ENCODE results near the gene OR52N4.
"Not testable (repeated sequence)": the region's sequence is repeated elsewhere in the genome, so short reads cannot be mapped to it uniquely, and the experiment has no call there.

The OR52N4 gene

DNA sequence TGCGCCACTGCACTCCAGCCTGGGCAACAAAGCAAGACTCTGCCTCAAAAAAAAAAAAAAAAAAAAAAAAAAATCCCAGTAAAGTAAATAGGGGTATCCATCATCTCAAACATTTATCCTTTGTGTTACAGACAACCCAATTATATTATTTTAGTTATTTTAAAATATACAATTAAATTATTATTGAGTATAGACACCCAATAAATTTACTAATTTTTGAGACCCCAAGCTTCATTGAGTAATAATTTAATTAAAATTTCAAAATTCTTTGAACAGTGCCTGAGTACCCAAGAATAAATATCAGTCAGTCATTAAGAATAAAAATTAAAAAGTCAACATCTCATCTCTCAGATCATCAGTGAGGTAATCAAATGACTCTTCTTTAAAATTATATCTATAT lies at the start of gene OR52N4:
Gene OR52N4, plus strand, starts transcription at position 301 of the 400 bp plus-strand sequence. CDS start 498 bp downstream, outside the sequence.
- DNase-seq = no peak

DNA sequence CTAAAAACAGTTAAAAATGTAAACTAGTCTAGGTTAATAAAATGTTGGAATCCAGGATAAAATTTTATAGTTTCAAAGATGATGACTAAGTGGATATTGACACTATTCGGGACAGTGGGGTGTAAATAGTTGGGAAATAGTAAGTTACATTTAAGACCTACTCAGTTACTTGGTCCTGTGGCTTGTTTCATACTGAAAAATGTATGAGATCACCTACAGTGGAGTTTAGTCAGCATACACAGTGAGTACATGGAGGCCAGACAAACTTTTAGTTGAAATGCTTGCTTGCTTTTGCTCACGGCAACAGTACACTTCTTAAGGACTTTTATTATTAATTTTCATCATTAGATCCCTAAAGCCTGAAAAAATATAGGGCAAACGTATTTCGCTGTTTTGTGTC lies 48.4 kb upstream of the OR52N4 start:
- DNase-seq = no peak

- no peak for DNase-seq
Measured at GRCh38 chr11:5712507-5712906, 41.5 kb upstream of the OR52N4 start.

- DNase-seq = no peak
Measured at GRCh38 chr11:5713695-5714094, 40.3 kb upstream of the OR52N4 start.

DNA sequence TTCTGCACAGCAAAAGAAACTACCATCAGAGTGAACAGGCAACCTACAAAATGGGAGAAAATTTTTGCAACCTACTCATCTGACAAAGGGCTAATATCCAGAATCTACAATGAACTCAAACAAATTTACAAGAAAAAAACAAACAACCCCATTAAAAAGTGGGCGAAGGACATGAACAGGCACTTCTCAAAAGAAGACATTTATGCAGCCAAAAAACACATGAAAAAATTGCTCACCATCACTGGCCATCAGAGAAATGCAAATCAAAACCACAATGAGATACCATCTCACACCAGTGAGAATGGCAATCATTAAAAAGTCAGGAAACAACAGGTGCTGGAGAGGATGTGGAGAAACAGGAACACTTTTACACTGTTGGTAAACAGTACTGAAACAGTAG lies 37.5 kb upstream of the OR52N4 start:
- not testable (repeated sequence) for DNase-seq

GRCh38 chr11:5719703-5720495 lies 34.1 kb upstream of the OR52N4 start:
- no peak for DNase-seq

DNA sequence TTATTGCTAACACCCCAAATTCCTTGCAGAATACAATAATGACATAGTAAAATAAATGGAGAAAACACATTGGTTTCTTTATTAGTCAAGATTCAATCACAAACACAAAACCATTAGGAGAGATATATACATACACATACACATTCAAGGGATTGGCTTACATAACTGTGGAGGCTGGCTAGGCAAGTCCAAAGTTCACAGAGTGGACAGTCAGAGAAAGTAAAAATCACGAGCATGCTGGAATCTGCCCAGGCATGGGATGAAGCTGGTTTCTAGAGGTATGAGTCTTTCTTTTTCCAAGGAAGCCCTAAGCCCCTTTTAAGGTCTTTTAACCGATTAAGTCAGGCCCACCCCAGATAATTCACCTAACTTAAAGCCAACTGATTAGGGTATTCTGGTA lies 31.4 kb upstream of the OR52N4 start:
- DNase-seq = no peak

DNA sequence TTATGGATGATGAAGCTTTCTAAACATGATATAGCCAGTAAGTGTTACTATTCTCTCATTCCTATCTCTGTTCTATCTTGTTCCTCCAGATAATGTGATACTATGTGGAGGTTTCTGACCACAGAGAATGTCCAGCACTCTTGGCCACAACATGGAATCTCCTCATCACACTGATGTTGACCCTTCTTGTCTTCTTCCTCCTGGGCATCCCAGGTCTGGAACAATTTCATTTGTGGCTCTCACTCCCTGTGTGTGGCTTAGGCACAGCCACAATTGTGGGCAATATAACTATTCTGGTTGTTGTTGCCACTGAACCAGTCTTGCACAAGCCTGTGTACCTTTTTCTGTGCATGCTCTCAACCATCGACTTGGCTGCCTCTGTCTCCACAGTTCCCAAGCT lies 27.7 kb upstream of the OR52N4 start:
- no peak for DNase-seq

GRCh38 chr11:5727691-5728090 lies 26.4 kb upstream of the OR52N4 start:
- no peak for DNase-seq

- DNase-seq = no peak
Measured at GRCh38 chr11:5736396-5736795, 17.6 kb upstream of the OR52N4 start, which contains the start of gene OR56B1. TSS of gene OR56B1 (plus strand) at chr11:5736448. CDS start at chr11:5736517, 69 bp downstream.

DNA sequence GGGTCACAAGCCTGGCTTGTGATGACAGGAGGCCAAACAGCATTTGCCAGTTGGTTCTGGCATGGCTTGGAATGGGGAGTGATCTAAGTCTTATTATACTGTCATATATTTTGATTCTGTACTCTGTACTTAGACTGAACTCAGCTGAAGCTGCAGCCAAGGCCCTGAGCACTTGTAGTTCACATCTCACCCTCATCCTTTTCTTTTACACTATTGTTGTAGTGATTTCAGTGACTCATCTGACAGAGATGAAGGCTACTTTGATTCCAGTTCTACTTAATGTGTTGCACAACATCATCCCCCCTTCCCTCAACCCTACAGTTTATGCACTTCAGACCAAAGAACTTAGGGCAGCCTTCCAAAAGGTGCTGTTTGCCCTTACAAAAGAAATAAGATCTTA lies 17.0 kb upstream of the OR52N4 start:
- no peak for DNase-seq

DNA sequence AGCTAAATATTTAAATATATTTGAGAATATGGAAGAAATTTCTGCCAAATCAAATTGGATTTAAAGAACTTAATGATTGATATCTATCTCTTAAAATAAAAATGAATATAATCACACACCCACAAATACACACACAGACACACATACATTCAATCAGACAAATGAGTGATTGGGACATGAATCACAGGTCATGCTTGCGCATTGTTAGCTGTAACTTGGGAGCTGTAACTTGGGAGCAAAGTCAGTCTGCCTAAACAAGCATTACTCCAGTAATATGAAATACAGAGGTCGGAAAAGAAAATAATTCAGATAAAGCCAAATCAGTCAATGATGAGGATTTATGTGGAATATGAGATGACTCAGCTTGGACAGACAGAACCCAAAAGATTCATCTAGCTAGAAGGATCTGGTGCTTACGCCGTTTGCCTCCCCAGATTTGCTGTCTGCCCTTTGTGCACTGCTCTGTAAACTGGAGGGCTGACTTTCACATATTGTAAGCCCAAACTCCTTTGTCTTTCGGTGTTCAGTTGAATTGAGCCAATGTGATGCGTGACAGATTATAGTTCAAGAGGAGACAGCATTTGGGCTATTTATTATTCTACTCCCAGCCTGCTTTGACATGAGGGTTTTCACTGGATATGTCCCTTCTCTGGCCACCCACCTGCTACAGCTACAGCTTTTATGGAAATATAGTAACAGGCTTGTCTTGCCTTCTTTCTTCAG lies 16.2 kb upstream of the OR52N4 start:
- no peak for DNase-seq

- DNase-seq = no peak
Measured at GRCh38 chr11:5738431-5738830, 15.6 kb upstream of the OR52N4 start.

- DNase-seq = no peak
Measured at GRCh38 chr11:5746614-5747013, 7.4 kb upstream of the OR52N4 start.

DNA sequence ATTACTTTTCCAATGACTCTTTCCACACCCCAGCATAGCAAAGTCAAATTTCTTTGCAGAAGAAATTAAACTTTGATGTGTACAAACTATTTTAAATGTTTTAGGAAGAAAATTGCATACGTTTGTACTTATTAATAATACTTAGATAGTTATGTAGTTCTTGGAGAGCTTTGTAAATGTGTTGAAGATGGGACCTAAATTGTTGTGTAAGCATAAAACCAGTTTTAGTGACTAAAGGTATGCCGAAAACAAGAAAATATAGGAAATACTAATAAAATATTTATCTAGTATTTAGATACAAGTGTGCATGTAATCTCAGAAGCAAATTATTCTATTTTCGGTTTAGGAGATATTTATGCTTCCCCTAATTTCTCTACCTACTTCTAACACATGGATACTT lies 4.2 kb upstream of the OR52N4 start:
- no peak for DNase-seq

- DNase-seq = no peak
Measured at GRCh38 chr11:5767056-5767455, 13.0 kb downstream of the OR52N4 start.

DNA sequence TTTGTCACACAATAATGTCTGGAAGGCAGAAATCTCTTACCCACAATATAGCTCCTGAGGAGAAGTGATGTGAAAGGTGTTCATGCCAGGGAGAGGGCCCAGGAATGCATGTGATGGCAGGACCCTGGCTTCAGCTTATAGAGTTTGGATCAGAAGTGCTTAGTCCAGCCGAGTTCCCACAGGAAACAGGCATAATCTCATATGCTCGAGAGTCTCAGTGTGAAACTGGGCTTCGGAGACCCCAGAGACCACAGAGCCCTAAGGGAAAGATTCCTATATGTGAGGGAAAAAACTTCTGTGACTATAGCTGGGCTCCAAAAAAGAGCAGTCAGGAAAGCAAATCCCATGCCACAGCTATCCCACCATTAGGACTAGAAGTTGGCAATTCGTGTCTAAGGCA lies 29.2 kb downstream of the OR52N4 start, which contains the start of gene OR52N5:
Gene OR52N5, minus strand, starts transcription at position 101 of the 400 bp plus-strand sequence. CDS start 4,721 bp downstream, outside the sequence.
- no peak for DNase-seq

DNA sequence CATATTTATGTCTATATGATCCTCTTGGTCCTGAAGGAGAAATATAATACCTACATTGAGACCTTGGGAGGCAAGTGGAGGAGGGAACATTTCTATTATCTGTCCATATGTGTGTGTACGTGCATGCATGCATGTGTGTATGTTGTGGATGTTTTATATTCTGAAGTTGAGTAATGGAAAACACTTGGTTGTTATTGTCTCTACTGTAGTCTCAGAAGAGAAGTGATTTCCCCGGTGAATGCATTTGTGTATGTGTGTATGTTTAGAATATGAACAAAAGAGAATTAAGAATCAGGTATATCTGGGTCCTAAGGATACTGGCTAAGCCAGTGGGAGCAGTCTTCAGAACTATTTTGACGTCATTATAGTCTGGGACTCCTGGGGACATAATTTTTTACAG lies 37.1 kb downstream of the OR52N4 start, which contains the start of gene OR52N1:
Gene OR52N1, minus strand, starts transcription at position 101 of the 400 bp plus-strand sequence. CDS start 2,449 bp downstream, outside the sequence.
- DNase-seq = no peak

GRCh38 chr11:5796541-5796940 lies 42.5 kb downstream of the OR52N4 start:
- DNase-seq = no peak

- no peak for DNase-seq
Measured at GRCh38 chr11:5803982-5804381, 49.9 kb downstream of the OR52N4 start.
